Measurements from ENCODE around the gene MGMT. TPM values are rescaled to one million over a fixed set of nuclear protein-coding genes. Genes with fewer than 3 reads are reported as not detected.

MGMT gene
- total and polyA plus RNA-seq, 2 donors (not counting 1 experiment from before 2014, with no cell fraction given) = 1.9 to 29.1 TPM

- DNase-seq (ENCODE audit: low read depth in 2 of 2) = no peak
- Histone ChIP-seq H3K4me2 (ENCODE audit: extremely low read depth, insufficient read depth, low read length) (no peak overlapping the region), H4K20me1 (ENCODE audit: control insufficient read depth, extremely low read depth, insufficient read depth, low read length) (no peaks in the 10 kb centered on the region), H3K9ac (ENCODE audit: insufficient read depth, low read length) (no peak overlapping the region), H2AFZ (ENCODE audit: low read length) (no peak overlapping the region), H3K27me3 (ENCODE audit: control insufficient read depth, insufficient read depth, low read length) (no peaks in the 10 kb centered on the region), H3K36me3 (ENCODE audit: control insufficient read depth, insufficient read depth, low read length) (no peaks in the 10 kb centered on the region), H3K27ac (ENCODE audit: insufficient read depth, low read length) (no peak overlapping the region), H3K4me3 (replicated peaks in 1 of 4; ENCODE audit: control extremely low read depth in 1 of 4, insufficient read depth in 1 of 4, low read depth in 3 of 4, low read length in 4 of 4) (no peak overlapping the region), H3K4me1 (ENCODE audit: control insufficient read depth, extremely low read depth, insufficient read depth, low read length) (no peaks in the 10 kb centered on the region), H3K9me3 (ENCODE audit: control insufficient read depth, insufficient read depth, low read depth, low read length) (no peaks in the 10 kb centered on the region), H3K79me2 (ENCODE audit: control insufficient read depth, insufficient read depth, low read length) (no peaks in the 10 kb centered on the region)
- TF ChIP-seq EZH2 (IDR thresholded peaks at IDR 0.05; ENCODE audit: low read length, missing control alignments) = no peak
- TF ChIP-seq CTCF (conservative IDR thresholded peaks at IDR 0.05 in 1 of 2, IDR thresholded peaks at IDR 0.05 in 1 of 2; ENCODE audit: low read depth in 1 of 2, low read length in 2 of 2) = no peak
Observed at GRCh38 chr10:129564923-129565322, 97.9 kb downstream of the MGMT start.

GRCh38 chr10:129568583-129569344 is 101.7 kb downstream of the MGMT start:
- Histone ChIP-seq H3K27ac (ENCODE audit: insufficient read depth, low read length) (no peak overlapping the region), H4K20me1 (ENCODE audit: control insufficient read depth, extremely low read depth, insufficient read depth, low read length) (no peaks in the 10 kb centered on the region), H3K36me3 (ENCODE audit: control insufficient read depth, insufficient read depth, low read length) (no peaks in the 10 kb centered on the region), H3K4me2 (ENCODE audit: extremely low read depth, insufficient read depth, low read length) (no peak overlapping the region), H3K4me1 (ENCODE audit: control insufficient read depth, extremely low read depth, insufficient read depth, low read length) (no peaks in the 10 kb centered on the region), H2AFZ (ENCODE audit: low read length) (no peak overlapping the region), H3K27me3 (ENCODE audit: control insufficient read depth, insufficient read depth, low read length) (no peaks in the 10 kb centered on the region), H3K9ac (ENCODE audit: insufficient read depth, low read length) (no peak overlapping the region), H3K4me3 (replicated peaks in 1 of 4; ENCODE audit: control extremely low read depth in 1 of 4, insufficient read depth in 1 of 4, low read depth in 3 of 4, low read length in 4 of 4) (no peak overlapping the region), H3K9me3 (ENCODE audit: control insufficient read depth, insufficient read depth, low read depth, low read length) (no peaks in the 10 kb centered on the region), H3K79me2 (ENCODE audit: control insufficient read depth, insufficient read depth, low read length) (no peaks in the 10 kb centered on the region)
- DNase-seq (ENCODE audit: low read depth in 2 of 2) = peak in 1 of 2 donors; percentile 8
- TF ChIP-seq EZH2 (IDR thresholded peaks at IDR 0.05; ENCODE audit: low read length, missing control alignments) (no peak), CTCF (conservative IDR thresholded peaks at IDR 0.05 in 1 of 2, IDR thresholded peaks at IDR 0.05 in 1 of 2; ENCODE audit: low read depth in 1 of 2, low read length in 2 of 2) (no peak)

- H3K27ac ChIP-seq (ENCODE audit: insufficient read depth, low read length) = no peak overlapping the region
- TF ChIP-seq EZH2 (IDR thresholded peaks at IDR 0.05; ENCODE audit: low read length, missing control alignments) (no peak), CTCF (conservative IDR thresholded peaks at IDR 0.05 in 1 of 2, IDR thresholded peaks at IDR 0.05 in 1 of 2; ENCODE audit: low read depth in 1 of 2, low read length in 2 of 2) (no peak)
- H3K79me2 ChIP-seq (ENCODE audit: control insufficient read depth, insufficient read depth, low read length) = no peaks in the 10 kb centered on the region
- no peaks in the 10 kb centered on the region for H3K4me1 ChIP-seq (ENCODE audit: control insufficient read depth, extremely low read depth, insufficient read depth, low read length)
- no peak overlapping the region for H3K9ac ChIP-seq (ENCODE audit: insufficient read depth, low read length)
- H3K9me3 ChIP-seq (ENCODE audit: control insufficient read depth, insufficient read depth, low read depth, low read length) = no peaks in the 10 kb centered on the region
- no peak overlapping the region for H3K4me2 ChIP-seq (ENCODE audit: extremely low read depth, insufficient read depth, low read length)
- no peak overlapping the region for H2AFZ ChIP-seq (ENCODE audit: low read length)
- no peaks in the 10 kb centered on the region for H4K20me1 ChIP-seq (ENCODE audit: control insufficient read depth, extremely low read depth, insufficient read depth, low read length)
- DNase-seq (ENCODE audit: low read depth in 2 of 2) = no peak
- no peaks in the 10 kb centered on the region for H3K36me3 ChIP-seq (ENCODE audit: control insufficient read depth, insufficient read depth, low read length)
- H3K27me3 ChIP-seq (ENCODE audit: control insufficient read depth, insufficient read depth, low read length) = no peaks in the 10 kb centered on the region
- no peak overlapping the region for H3K4me3 ChIP-seq (replicated peaks in 1 of 4; ENCODE audit: control extremely low read depth in 1 of 4, insufficient read depth in 1 of 4, low read depth in 3 of 4, low read length in 4 of 4)
Observed at GRCh38 chr10:129570185-129570584, 103.1 kb downstream of the MGMT start.

Measured in fibroblast of lung (primary cell).